GM12891 (cell line): ENCODE data around the gene CNNM2.
"Not testable (repeated sequence)": the region's sequence is repeated elsewhere in the genome, so short reads cannot be mapped to it uniquely, and the experiment has no call there.

ENCODE experiments used
- DNase-seq: peaks from one replicate; pipeline ENCODE4 v3.0.0; 2011; ENCODE audit warnings: low spot score; ENCODE audit not compliant: insufficient read length
- FAIRE-seq: peaks from 2 replicates; lab custom pipeline; 2011; peaks lifted over from hg19 to GRCh38; lab: Jason Lieb, UNC
- PAX5 ChIP-seq: IDR thresholded peaks from 2 replicates; pipeline ENCODE4 v1.6.1; 2011; ENCODE audit warnings: low read length, moderate library complexity, mild to moderate bottlenecking; ENCODE audit not compliant: insufficient read depth, severe bottlenecking
- POLR2A ChIP-seq: IDR thresholded peaks from 2 replicates; pipeline ENCODE4 v1.6.1; 2011; ENCODE audit warnings: low read depth, low read length, control low read depth
- POLR2AphosphoS5 ChIP-seq: IDR thresholded peaks from 2 replicates; pipeline ENCODE4 v1.6.1; 2011; ENCODE audit warnings: low read depth, low read length, control low read depth
- POU2F2 ChIP-seq: IDR thresholded peaks from 2 replicates; pipeline ENCODE4 v1.6.1; 2011; ENCODE audit warnings: low read depth, mild to moderate bottlenecking, control low read depth, low read length, moderate library complexity
- SPI1 ChIP-seq: IDR thresholded peaks from 2 replicates; pipeline ENCODE4 v1.6.1; 2011; ENCODE audit warnings: low read depth, low read length, control low read depth
- TAF1 ChIP-seq: IDR thresholded peaks from 2 replicates; pipeline ENCODE4 v1.6.1; 2011; ENCODE audit warnings: low read depth, low read length, control low read depth

Gene CNNM2

GRCh38 chr10:102964713-102965112 is 46.6 kb downstream of the CNNM2 start:
- DNase-seq = no peak
- no peak for FAIRE-seq
- TF ChIP-seq POLR2A (no peak), POU2F2 (no peak), TAF1 (no peak), PAX5 (no peak), POLR2AphosphoS5 (no peak), SPI1 (no peak)

DNA sequence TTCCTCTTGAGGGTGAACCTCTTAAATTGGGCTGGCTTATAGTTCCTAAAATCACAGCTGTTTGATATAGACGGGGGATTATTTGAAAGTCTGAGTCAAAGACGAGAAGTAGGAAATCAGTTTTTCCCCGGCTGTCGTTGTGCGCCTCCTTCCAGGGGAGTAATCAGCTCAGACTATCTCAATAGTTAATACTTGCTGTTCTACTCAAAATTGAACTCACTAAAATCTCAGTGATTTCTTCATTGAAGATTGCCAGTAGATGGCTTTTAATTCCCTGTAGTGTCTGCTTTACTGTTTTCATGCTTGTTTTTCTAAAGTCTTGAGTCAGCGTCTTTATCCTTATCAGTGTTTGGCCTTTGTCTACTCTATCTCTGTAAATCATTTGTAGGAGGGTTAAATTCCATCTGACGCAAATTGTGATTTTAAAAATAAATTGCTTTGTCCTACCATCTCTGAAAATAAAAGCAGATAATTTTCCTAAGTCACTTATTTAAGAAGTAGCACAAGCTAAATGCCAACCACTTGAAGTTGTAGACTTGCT is 47.3 kb downstream of the CNNM2 start:
- no peak for TF ChIP-seq POU2F2
- no peak for TF ChIP-seq TAF1
- TF ChIP-seq PAX5 = no peak
- no peak for TF ChIP-seq POLR2AphosphoS5
- TF ChIP-seq SPI1 = no peak
- TF ChIP-seq POLR2A = no peak

GRCh38 chr10:102967123-102967522 is 49.0 kb downstream of the CNNM2 start:
- no peak for TF ChIP-seq POU2F2
- no peak for TF ChIP-seq PAX5
- no peak for TF ChIP-seq SPI1
- TF ChIP-seq POLR2A = no peak
- TF ChIP-seq POLR2AphosphoS5 = no peak
- no peak for TF ChIP-seq TAF1
- DNase-seq = no peak
- FAIRE-seq = no peak

More for the DNA sequence above, 47.3 kb downstream of the CNNM2 start:
- DNase-seq = no peak
- no peak for FAIRE-seq

GRCh38 chr10:102970562-102971340 is 52.7 kb downstream of the CNNM2 start:
- no peak for TF ChIP-seq POU2F2
- TF ChIP-seq SPI1 = 0 out of 2 replicates have a peak, but pooled peaks have one; percentile 9
- DNase-seq (no peak), FAIRE-seq (no peak)

GRCh38 chr10:102975483-102976379 is 57.6 kb downstream of the CNNM2 start:
- TF ChIP-seq POLR2A (no peak), TAF1 (no peak), PAX5 (no peak), SPI1 (no peak), POLR2AphosphoS5 (no peak), POU2F2 (no peak)
- no peak for FAIRE-seq
- no peak for DNase-seq

GRCh38 chr10:102976380-102976726 is 58.3 kb downstream of the CNNM2 start:
- not testable (repeated sequence) for DNase-seq, FAIRE-seq

DNA sequence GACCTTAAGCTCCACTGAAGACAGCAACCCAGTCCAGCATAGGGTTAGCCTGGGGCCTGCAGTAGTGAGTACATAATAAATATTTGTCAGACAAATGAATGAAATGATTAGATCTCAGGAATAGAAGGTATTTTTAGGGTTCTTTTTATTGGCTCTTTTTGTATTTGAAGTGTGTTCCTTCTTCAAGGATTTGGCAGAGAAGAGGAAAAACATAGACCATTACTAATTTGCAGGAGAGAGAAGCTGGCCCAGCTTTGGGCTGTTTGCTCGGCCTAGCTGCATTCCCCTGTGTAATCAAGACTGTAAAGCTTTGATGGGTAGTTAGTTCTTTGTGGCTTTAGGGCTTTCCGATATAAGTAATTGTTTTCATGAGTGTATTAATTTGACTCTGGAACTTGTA is 64.2 kb downstream of the CNNM2 start:
- FAIRE-seq = no peak
- no peak for TF ChIP-seq TAF1
- TF ChIP-seq PAX5 = no peak
- no peak for TF ChIP-seq SPI1
- DNase-seq = no peak

GRCh38 chr10:102984086-102984485 is 66.0 kb downstream of the CNNM2 start:
- no peak for FAIRE-seq
- no peak for TF ChIP-seq POU2F2
- TF ChIP-seq POLR2A = no peak
- no peak for DNase-seq

DNA sequence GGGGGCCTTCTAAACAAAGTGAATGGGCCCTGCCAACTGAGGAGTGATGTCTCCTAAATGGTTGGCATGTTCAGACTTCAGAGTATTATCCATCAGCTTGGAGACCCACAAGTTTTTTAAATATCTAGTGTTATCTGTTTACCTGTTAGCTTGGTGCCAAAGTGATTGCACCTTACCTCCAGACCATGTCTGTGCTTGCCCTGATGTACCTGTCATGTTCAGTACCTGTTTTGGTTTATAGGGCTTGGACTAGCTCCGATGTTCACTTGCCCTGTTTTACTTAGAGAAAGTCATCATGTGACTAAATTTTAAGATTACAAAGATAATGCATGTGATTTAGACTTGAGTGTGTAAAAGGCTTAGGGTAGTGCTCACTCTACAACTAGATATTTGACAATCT is 67.7 kb downstream of the CNNM2 start:
- no peak for DNase-seq
- no peak for FAIRE-seq
- TF ChIP-seq POLR2A (no peak), POLR2AphosphoS5 (no peak), POU2F2 (no peak), PAX5 (no peak), TAF1 (no peak), SPI1 (no peak)

GRCh38 chr10:102988404-102989314 is 70.6 kb downstream of the CNNM2 start:
- TF ChIP-seq POLR2A (no peak), TAF1 (no peak), POU2F2 (no peak), SPI1 (no peak), PAX5 (no peak), POLR2AphosphoS5 (no peak)
- FAIRE-seq = no peak
- DNase-seq = no peak
